Stimulated activated CD4-positive, alpha-beta T cell treated with anti-CD3 and anti-CD28 coated beads, Interleukin-15, amount 100 ng/mL, for 1 hour (primary cell): Measurements from ENCODE around the gene TOP1.
A peak's percentile ranks its signal among the peaks of the same experiment; 100 is the strongest.
"Not testable (repeated sequence)": the region's sequence is repeated elsewhere in the genome, so short reads cannot be mapped to it uniquely, and the experiment has no call there.

Source experiments
- DNase-seq, 2 donors: peaks; one replicate each; pipeline ENCODE4 v3.0.0-alpha.2; 2020; ENCODE audit warnings: low read depth in 1 of 2, low spot score in 1 of 2

TOP1 gene

GRCh38 chr20:41126719-41127118 lies 98.1 kb downstream of the TOP1 start:
- no peak for DNase-seq

- DNase-seq, result not testable (repeated sequence)
Measured at GRCh38 chr20:41128317-41128716, 99.7 kb downstream of the TOP1 start.

- DNase-seq, result no peak
Measured at GRCh38 chr20:41131594-41132387, 103.2 kb downstream of the TOP1 start.

- not testable (repeated sequence) for DNase-seq
Measured at GRCh38 chr20:41132388-41132775, 103.8 kb downstream of the TOP1 start.

GRCh38 chr20:41133709-41134361 lies 105.2 kb downstream of the TOP1 start:
- DNase-seq, result peak in 1 of 2 donors; percentile 29

- no peak for DNase-seq
Measured at GRCh38 chr20:41134362-41135186, 106.0 kb downstream of the TOP1 start.

- DNase-seq, result peak in 1 of 2 donors; percentile 35
Measured at GRCh38 chr20:41135187-41135887, 106.7 kb downstream of the TOP1 start.

- DNase-seq, result no peak
Measured at GRCh38 chr20:41135888-41136679, 107.5 kb downstream of the TOP1 start.

GRCh38 chr20:41136680-41137613 lies 108.3 kb downstream of the TOP1 start, which contains the start of gene PLCG1:
TSS of gene PLCG1 (plus strand) at chr20:41137543. CDS start at chr20:41137642, 99 bp downstream.
- peak; percentile 74 to 85 for DNase-seq

GRCh38 chr20:41137614-41138474 lies 109.2 kb downstream of the TOP1 start:
- no peak for DNase-seq

GRCh38 chr20:41138475-41139226 lies 110.0 kb downstream of the TOP1 start:
- DNase-seq, result no peak

GRCh38 chr20:41139227-41140093 lies 110.8 kb downstream of the TOP1 start:
- DNase-seq, result no peak

GRCh38 chr20:41140226-41141133 lies 111.9 kb downstream of the TOP1 start:
- no peak for DNase-seq

- DNase-seq, result no peak
Measured at GRCh38 chr20:41141153-41141815, 112.7 kb downstream of the TOP1 start.

GRCh38 chr20:41142245-41142644 lies 113.6 kb downstream of the TOP1 start:
- no peak for DNase-seq
